ENCODE data around the gene STX2.

STX2 gene

DNA sequence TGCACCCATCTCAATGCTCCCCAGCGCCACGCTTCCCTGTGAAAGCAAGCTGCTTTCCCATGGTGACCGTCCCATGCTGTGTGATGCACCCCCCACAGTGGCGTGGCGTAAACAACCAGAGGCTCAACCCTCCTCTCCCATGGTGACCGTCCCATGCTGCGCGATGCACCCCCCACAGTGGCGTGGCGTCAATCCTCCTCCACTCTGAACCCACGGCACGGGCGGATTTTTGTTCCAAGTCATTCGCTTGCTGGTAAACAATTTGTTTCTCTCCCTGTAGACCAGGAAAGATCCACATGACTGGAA is 8.9 kb downstream of the STX2 start:
- Histone ChIP-seq H4K20me1 (ENCODE audit: control insufficient read depth, insufficient read depth, low read depth, low read length) (no peaks in the 10 kb centered on the region; the same call in 1 of the 2 replicates), H3K36me3 (ENCODE audit: control insufficient read depth, low read length) (peaks cover 16% of the 10 kb centered on the region), H3K27ac (ENCODE audit: low read depth, low read length) (no peak overlapping the region), H3K79me2 (ENCODE audit: control insufficient read depth, low read length) (peaks cover 63% of the 10 kb centered on the region), H3K9me3 (ENCODE audit: control insufficient read depth, insufficient read depth, low read length) (no peaks in the 10 kb centered on the region), H3K4me1 (ENCODE audit: control insufficient read depth, low read length) (peaks cover 14% of the 10 kb centered on the region), H3K27me3 (ENCODE audit: control insufficient read depth, low read length) (no peaks in the 10 kb centered on the region), H3F3A (ENCODE audit: control insufficient read depth, insufficient read depth) (peaks cover 5% of the 10 kb centered on the region; the same call in 1 of the 2 replicates), H3K4me3 (ENCODE audit: low read length) (no peak overlapping the region), H3K4me2 (ENCODE audit: low read length) (no peak overlapping the region), H3K9me2 (replicated peaks; ENCODE audit: control insufficient read depth, low read length) (no peaks in the 10 kb centered on the region)
- TF ChIP-seq, protein P1, sequence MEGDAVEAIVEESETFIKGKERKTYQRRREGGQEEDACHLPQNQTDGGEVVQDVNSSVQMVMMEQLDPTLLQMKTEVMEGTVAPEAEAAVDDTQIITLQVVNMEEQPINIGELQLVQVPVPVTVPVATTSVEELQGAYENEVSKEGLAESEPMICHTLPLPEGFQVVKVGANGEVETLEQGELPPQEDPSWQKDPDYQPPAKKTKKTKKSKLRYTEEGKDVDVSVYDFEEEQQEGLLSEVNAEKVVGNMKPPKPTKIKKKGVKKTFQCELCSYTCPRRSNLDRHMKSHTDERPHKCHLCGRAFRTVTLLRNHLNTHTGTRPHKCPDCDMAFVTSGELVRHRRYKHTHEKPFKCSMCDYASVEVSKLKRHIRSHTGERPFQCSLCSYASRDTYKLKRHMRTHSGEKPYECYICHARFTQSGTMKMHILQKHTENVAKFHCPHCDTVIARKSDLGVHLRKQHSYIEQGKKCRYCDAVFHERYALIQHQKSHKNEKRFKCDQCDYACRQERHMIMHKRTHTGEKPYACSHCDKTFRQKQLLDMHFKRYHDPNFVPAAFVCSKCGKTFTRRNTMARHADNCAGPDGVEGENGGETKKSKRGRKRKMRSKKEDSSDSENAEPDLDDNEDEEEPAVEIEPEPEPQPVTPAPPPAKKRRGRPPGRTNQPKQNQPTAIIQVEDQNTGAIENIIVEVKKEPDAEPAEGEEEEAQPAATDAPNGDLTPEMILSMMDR (IDR thresholded peaks at IDR 0.05; ENCODE audit: low read depth, low read length, poor library complexity, severe bottlenecking): no peak
- no peak for TF ChIP-seq EZH2phosphoT487 (IDR thresholded peaks at IDR 0.05; ENCODE audit: borderline replicate concordance, low read length)

DNA sequence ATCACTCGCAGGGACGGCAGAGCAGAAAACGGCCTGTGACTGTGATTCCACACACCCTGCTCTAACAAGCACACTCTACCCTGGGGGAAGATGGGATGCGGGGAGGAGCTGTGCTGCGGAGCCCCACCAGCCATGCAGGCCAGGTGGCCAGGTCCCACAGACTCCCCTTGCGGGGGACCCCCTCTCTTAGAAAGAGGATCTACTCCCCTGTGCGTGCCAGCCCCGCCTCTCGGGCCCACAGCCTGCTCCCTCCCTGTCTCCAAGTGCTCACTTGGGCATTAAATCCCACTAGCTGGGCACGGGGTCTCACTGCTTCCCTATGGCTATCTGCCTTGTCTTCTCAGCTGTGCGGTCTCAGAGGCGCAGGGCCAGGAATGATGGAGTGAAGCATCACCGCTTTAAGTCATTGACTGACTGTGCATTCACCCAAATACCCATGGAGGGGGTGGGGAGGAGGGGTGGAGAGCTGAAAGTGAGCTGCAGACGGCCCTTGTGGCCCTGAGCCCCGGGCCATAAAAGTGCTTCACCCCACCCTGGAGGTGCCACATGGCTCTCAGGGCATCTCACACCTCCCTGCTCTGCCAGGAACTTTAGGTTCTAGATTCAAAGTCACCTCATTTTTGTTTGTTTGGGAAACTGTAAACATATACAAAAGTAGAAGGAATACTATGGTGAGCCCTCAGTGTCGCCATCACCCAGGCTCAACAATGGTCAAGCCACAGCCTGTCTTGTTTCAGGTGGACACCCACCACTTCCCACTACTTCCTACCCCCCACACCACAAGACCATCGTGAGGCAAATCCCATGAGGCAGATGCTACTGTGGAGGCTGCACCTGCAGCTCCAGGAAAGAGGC is 9.4 kb downstream of the STX2 start:
- Histone ChIP-seq H3K79me2 (ENCODE audit: control insufficient read depth, low read length) (peaks cover 60% of the 10 kb centered on the region), H3F3A (ENCODE audit: control insufficient read depth, insufficient read depth) (peaks cover 5% of the 10 kb centered on the region; the same call in 1 of the 2 replicates), H3K27ac (ENCODE audit: low read depth, low read length) (no peak overlapping the region), H3K9me2 (replicated peaks; ENCODE audit: control insufficient read depth, low read length) (no peaks in the 10 kb centered on the region), H3K36me3 (ENCODE audit: control insufficient read depth, low read length) (peaks cover 18% of the 10 kb centered on the region), H3K4me1 (ENCODE audit: control insufficient read depth, low read length) (peaks cover 9% of the 10 kb centered on the region), H3K27me3 (ENCODE audit: control insufficient read depth, low read length) (no peaks in the 10 kb centered on the region), H3K9me3 (ENCODE audit: control insufficient read depth, insufficient read depth, low read length) (no peaks in the 10 kb centered on the region), H4K20me1 (ENCODE audit: control insufficient read depth, insufficient read depth, low read depth, low read length) (no peaks in the 10 kb centered on the region; the same call in 1 of the 2 replicates), H3K4me2 (ENCODE audit: low read length) (no peak overlapping the region), H3K4me3 (ENCODE audit: low read length) (no peak overlapping the region)
- TF ChIP-seq, protein P1 (IDR thresholded peaks at IDR 0.05; ENCODE audit: low read depth, low read length, poor library complexity, severe bottlenecking): no peak
- no peak for TF ChIP-seq EZH2phosphoT487 (IDR thresholded peaks at IDR 0.05; ENCODE audit: borderline replicate concordance, low read length)

DNA sequence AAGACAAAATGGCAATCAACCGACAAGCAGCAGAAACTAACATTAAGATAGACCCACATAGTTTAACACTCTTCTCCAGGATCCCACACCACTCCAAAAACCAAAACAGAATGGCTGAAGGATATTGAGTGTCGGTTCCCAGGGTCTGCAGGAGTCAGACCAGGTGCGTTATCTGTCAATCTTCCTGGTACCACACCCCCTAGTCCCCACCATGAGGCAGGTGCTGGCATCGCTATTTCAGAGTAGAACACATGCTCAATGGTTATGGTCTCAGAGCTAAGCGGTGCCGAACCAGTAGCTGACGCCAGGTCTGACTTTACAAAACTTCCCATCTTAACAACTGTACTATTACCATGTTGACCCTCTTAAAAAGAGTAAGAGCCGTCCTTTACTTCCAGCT is 10.2 kb downstream of the STX2 start:
- peaks cover 9% of the 10 kb centered on the region for H3K4me1 ChIP-seq (ENCODE audit: control insufficient read depth, low read length)
- H3K4me3 ChIP-seq (ENCODE audit: low read length): no peak overlapping the region
- no peaks in the 10 kb centered on the region for H3K27me3 ChIP-seq (ENCODE audit: control insufficient read depth, low read length)
- peaks cover 21% of the 10 kb centered on the region for H3K36me3 ChIP-seq (ENCODE audit: control insufficient read depth, low read length)
- H3K79me2 ChIP-seq (ENCODE audit: control insufficient read depth, low read length): peaks cover 56% of the 10 kb centered on the region
- H3K27ac ChIP-seq (ENCODE audit: low read depth, low read length): no peak overlapping the region
- H3K9me3 ChIP-seq (ENCODE audit: control insufficient read depth, insufficient read depth, low read length): no peaks in the 10 kb centered on the region
- H3F3A ChIP-seq (ENCODE audit: control insufficient read depth, insufficient read depth): peaks cover 5% of the 10 kb centered on the region; the same call in 1 of the 2 replicates
- H4K20me1 ChIP-seq (ENCODE audit: control insufficient read depth, insufficient read depth, low read depth, low read length): no peaks in the 10 kb centered on the region; the same call in 1 of the 2 replicates
- H3K9me2 ChIP-seq (replicated peaks; ENCODE audit: control insufficient read depth, low read length): no peaks in the 10 kb centered on the region
- no peak for TF ChIP-seq EZH2phosphoT487 (IDR thresholded peaks at IDR 0.05; ENCODE audit: borderline replicate concordance, low read length)
- TF ChIP-seq, protein P1 (IDR thresholded peaks at IDR 0.05; ENCODE audit: low read depth, low read length, poor library complexity, severe bottlenecking): no peak
- H3K4me2 ChIP-seq (ENCODE audit: low read length): no peak overlapping the region

All from DOHH2 (cell line).